ENCODE data around the gene GOLIM4.
A peak's percentile ranks its signal among the peaks of the same experiment; 100 is the strongest.
"Not testable (repeated sequence)": the region's sequence is repeated elsewhere in the genome, so short reads cannot be mapped to it uniquely, and the experiment has no call there.

Gene GOLIM4

GRCh38 chr3:168095611-168096209, at the start of gene GOLIM4:
Gene GOLIM4 (minus strand): TSS chr3:168095924. CDS start chr3:168095285, 639 bp downstream.
- peak; percentile 91 for FAIRE-seq

GRCh38 chr3:168141405-168141998, 45.8 kb upstream of the GOLIM4 start:
- no peak for FAIRE-seq

- FAIRE-seq = no peak
Observed at GRCh38 chr3:168139947-168140346, 44.2 kb upstream of the GOLIM4 start.

- no peak for FAIRE-seq
Observed at GRCh38 chr3:168138421-168138820, 42.7 kb upstream of the GOLIM4 start.

GRCh38 chr3:168134931-168135330, 39.2 kb upstream of the GOLIM4 start:
- FAIRE-seq = no peak

GRCh38 chr3:168130250-168130649, 34.5 kb upstream of the GOLIM4 start:
- not testable (repeated sequence) for FAIRE-seq

- not testable (repeated sequence) for FAIRE-seq
Observed at GRCh38 chr3:168128463-168128862, 32.7 kb upstream of the GOLIM4 start.

- FAIRE-seq = no peak
Observed at GRCh38 chr3:168127466-168127865, 31.7 kb upstream of the GOLIM4 start.

- no peak for FAIRE-seq
Observed at GRCh38 chr3:168124791-168125190, 29.1 kb upstream of the GOLIM4 start.

GRCh38 chr3:168124291-168124690, 28.6 kb upstream of the GOLIM4 start:
- FAIRE-seq = no peak

- no peak for FAIRE-seq
Observed at GRCh38 chr3:168123201-168124176, 27.8 kb upstream of the GOLIM4 start.

- no peak for FAIRE-seq
Observed at GRCh38 chr3:168121184-168122017, 25.7 kb upstream of the GOLIM4 start.

- no peak for FAIRE-seq
Observed at GRCh38 chr3:168117853-168118313, 22.2 kb upstream of the GOLIM4 start.

- FAIRE-seq = no peak
Observed at GRCh38 chr3:168117059-168117458, 21.3 kb upstream of the GOLIM4 start.

GRCh38 chr3:168116279-168116678, 20.6 kb upstream of the GOLIM4 start:
- no peak for FAIRE-seq

- FAIRE-seq = no peak
Observed at GRCh38 chr3:168113848-168114247, 18.1 kb upstream of the GOLIM4 start.

- FAIRE-seq = no peak
Observed at GRCh38 chr3:168112894-168113293, 17.2 kb upstream of the GOLIM4 start.

- FAIRE-seq = no peak
Observed at GRCh38 chr3:168104361-168104760, 8.6 kb upstream of the GOLIM4 start.

GRCh38 chr3:168102735-168103410, 7.1 kb upstream of the GOLIM4 start:
- FAIRE-seq = no peak

- no peak for FAIRE-seq
Observed at GRCh38 chr3:168100777-168101492, 5.2 kb upstream of the GOLIM4 start.

GRCh38 chr3:168097381-168097780, 1.7 kb upstream of the GOLIM4 start:
- no peak for FAIRE-seq
